ENCODE measurements around the gene BAD. TPM values are rescaled to one million over a fixed set of nuclear protein-coding genes. Genes with fewer than 3 reads are reported as not detected.

The BAD gene
- polyA plus RNA-seq, 10 donors: 18.3 to 40.5 (median 27.2) TPM

DNA sequence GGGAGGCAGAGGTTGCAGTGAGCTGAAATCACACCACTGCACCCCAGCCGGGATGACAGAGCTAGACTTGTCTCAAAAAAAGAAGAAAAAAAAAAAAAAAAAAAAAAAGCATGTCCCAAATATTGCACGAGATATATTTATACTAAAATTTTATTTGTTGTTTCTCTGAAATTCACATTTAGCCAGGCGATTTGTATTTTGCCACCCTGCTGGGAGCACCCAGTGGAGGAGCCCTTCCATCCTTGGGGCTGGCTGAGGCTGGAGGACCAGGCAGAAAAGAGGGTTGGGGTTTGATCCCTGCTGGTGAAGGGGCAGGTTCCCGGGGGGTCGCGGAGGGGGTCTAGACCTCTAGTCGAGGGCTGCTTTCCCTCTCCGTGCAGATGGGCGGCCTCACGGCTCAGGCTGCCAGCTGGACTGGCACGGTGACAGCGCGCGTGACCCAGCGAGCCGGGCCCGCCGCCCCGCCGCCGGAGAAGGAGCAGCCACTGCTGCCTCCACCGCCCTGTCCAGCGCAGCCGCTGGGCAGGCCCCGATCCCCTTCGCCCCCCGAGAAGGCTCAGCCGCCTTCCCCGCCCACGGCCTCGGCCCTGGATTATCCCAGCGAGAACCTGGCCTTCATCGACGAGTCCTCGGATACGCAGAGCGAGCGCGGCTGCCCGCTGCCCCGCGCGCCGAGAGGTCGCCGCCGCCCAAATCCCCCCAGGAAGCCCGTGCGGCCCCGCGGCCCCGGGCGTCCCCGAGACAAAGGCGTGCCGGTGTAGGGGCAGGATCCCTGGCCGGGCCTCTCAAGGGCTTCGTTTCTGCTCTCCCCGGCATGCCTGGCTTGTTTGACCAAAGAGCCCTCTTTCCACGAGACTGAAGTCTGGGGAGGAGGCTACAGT lies 14.7 kb upstream of the BAD start:
- DNase-seq: peak; percentile 33 to 76 (median 42)

DNA sequence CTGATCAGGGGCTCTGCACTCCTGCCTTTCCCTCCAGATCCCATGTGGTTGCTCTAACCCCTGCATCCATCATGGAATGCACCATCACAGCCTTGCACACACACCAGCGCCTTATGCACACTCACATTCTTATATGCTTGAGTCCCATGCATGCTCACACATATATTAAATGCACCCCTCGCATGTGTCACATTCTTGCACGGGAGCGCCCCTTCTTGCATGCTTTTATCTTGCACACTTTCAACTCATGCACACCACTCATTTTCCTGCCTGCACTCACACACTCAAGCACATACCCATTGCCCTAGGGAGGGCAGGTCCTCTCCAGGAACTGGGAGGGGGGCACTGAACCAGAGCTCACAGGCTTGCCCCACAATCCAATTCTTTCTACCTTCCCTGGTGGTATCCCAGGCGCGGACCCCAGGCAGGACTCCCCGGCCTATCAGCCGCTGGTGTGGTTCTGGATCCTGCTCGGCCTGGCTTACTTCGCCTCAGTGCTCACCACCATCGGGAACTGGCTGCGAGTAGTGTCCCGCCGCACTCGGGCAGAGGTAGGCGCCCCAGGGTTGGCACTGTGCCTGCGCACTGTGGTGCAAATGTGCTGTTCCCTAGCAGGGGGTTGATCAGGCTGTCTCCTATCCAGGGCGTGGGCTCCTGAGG lies 13.4 kb upstream of the BAD start:
- DNase-seq: no peak

DNA sequence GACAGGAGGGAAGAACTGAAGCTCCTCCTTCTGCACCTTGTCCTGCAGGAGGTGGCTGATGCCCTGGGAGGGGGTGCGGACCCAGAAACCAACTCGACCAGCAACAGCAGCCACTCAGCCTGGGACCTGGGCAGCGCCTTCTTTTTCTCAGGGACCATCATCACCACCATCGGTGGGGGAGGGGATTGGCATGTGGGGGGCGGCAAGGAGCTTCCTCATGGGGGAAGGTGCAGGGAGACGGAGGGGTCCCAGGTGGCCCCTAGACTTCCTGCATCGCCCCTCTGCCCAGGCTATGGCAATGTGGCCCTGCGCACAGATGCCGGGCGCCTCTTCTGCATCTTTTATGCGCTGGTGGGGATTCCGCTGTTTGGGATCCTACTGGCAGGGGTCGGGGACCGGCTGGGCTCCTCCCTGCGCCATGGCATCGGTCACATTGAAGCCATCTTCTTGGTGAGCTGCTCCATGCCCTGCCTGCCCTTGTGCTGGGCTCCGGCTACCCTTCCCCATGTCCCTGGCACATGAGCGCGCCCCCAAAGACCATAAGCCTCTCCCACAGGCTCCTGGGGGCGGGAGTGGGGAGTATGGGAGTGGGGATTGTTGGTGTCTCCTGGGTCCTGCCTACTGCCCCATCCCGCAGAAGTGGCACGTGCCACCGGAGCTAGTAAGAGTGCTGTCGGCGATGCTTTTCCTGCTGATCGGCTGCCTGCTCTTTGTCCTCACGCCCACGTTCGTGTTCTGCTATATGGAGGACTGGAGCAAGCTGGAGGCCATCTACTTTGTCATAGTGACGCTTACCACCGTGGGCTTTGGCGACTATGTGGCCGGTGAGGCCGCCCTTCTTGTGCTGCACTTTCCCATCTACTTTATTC lies 12.6 kb upstream of the BAD start:
- no peak for DNase-seq

DNA sequence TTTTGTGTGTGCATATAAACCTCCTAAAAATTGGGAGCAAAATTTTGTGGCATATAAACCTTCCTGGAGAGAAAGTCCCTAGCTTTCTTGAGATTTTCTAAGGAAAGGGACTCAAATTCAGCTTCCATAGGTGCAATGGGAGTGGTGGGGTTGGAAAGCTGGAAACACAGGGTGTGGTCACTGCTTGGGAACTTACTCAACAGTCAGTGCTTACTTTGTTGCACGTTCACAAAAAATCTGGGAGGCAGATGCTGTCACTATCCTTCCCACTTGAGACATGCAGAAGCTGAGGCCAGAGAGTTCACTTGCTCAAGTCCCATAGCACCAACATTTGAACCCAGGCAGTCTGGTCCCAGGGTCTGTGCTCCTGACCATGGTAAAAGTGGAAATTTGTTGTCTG lies 11.8 kb upstream of the BAD start:
- DNase-seq: no peak

DNA sequence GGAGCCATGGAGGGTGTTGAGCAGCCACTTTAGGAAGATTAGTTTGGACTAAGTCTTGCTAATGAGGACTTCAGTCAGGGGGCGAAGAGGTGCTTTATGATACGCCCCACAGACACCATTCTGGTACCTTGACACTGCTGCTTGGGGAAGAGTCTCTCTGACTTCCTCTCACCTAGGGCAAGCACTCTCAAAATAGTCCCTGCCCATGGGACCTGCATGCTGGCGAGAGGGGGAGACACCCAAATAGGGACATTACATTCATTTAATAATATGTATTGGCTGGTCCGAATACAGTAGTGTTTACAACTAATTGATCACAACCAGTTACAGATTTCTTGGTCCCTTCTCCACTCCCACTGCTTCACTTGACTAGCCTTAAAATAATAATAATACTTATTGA lies 11.3 kb upstream of the BAD start:
- DNase-seq: no peak

DNA sequence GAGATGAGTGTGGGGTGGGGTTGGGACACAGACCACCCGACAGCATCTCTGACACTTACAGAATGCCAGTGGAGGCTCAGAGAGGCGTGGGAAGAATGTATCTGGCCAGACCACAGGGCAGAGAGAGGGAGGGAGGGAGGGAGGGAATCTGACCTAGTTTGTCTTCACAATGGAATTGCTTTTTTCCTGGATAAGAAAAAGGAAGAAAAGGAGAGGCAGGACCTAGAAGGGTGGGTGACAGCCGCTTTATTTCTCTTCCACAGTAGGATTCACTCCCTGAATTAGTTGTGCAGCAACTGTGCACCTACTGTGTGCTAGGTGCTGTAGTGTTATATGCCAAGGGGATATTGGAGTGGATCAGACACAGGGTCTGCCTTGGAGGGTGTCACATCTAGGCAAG lies 10.3 kb upstream of the BAD start:
- DNase-seq: no peak

DNA sequence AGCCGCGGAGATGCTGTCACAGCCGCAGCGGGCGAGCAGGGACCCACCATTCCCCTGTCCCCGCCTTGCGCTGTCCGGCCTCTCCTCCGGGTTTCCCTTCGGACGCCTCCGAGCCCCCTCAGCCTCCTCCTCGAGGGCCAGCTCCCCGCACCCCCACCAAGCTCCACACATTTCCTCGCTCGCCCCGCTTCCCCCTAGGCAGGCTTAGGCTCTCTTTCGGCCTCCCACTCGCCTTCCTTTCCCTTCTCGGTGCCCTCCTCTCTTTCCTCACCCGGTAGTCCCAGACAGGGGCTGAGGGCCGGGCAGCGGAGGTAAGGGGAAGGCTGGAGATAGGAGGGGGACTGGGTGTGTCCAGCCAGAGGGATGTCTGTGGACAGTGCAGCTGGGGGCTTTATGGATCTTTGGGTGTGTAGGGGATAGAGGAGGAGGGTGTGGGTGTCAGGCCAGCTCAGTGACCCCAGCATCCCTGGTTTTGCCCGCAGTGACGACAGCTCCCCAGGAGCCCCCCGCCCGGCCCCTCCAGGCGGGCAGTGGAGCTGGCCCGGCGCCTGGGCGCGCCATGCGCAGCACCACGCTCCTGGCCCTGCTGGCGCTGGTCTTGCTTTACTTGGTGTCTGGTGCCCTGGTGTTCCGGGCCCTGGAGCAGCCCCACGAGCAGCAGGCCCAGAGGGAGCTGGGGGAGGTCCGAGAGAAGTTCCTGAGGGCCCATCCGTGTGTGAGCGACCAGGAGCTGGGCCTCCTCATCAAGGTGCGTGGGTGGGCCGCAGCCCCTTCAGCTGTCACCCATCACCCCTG lies 8.2 kb upstream of the BAD start:
- DNase-seq: no peak

DNA sequence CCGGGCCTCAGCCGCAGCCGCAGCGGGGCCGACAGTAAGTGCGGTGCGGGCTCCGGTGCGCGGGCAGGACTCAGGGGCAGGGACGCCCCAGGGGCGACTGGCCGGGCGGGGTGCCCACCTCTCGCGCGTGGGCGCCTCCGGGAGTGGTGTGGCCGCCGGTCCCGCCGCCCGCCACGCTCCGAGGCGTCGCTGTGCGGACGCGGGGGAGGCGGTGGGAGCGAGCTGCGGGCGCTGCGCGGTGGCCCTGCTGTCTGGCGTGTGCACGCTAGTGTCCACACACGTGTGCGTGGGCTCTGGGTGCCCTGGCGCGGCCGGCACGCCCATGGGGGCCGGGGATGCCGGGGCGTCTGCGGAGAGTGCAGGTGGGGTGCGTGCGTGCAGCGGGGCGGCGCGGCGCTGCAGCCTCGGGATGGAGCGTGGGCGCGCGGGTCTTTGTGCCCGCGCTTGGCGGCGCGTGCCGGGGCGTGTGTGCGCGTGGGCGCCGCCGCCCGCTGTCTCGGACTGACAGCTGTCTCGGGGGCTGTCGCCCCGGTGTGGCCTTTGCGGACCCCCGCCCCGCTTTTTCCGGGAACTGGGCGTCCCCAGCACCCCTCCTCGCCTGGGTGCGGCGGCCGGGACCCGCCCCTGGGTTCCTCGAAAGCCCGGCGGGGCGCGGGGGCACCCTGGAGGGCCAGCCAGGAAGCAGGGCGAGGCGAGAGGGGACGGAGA lies 7.4 kb upstream of the BAD start:
- DNase-seq: no peak

DNA sequence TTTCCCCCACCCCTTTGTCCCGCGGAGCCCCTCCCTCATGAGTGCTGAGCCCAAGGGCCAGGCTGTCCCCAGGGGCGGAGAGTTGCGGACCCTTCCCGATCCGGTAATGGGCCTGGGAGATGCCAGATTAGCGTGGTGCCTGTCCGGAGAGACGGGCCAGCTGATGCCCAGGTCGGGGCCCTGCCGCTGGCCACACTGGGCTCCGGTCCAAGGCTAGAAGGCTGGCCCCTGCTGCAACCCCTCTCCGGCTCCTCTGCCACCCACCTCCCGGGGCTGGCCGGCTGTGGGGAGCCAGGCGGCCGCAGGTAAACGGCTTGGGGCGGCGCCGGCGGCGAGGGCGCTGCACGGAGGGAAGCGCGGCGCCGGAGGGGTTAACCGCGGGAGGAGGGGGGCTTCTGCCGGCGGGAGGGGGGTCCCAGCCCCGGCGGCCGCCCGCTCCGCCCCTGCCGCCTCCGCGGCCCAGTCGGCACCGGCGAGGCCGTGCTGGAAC lies 6.8 kb upstream of the BAD start, which contains the start of gene KCNK4:
Gene KCNK4, plus strand, starts transcription at position 41 of the 490 bp plus-strand sequence. CDS start 1,717 bp downstream, outside the sequence.
- DNase-seq: no peak

DNA sequence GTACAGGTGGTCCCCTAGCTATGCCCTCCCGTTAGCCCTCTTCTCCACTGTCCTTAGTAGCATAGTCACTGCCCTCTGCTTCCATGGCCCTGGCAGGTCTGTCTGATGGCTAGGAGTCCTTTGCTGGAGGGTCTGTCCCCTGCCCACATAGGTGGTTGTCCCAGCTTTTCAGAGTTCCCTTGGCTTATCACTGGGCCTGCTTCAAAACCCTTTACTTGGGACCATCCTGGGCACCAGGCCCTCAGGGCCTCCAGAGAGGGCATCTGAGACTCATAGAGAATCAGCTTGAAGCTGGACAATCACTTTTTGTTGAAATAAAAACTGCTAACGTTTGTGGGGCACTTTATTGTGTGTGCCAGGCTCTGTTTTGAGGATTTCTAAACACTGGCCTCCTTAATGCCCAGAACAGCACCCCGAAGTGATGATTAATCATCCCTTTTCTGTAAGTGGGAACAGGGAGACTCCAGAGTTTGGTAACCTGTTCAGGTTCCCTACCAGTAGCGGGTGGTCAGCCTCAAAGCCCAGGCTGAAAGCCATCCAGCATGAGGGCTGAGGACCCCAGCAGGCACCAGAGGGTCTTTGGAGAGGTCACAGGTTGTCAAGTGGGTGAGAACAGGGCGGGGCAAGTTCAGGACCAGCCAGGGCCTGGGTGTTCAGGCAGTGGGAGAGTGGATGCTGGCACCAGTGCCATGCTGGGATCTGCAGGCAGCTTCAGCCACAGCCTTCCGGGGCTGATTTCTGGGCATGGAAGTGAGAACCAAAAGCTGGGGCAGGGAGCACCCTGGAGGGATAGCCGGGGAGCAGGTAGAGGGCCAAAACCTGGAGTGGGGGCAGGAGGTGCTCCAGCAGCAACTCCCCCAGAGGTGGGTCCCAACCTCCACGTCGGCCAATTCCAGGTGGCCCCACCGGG lies 6.1 kb upstream of the BAD start:
- no peak for DNase-seq

DNA sequence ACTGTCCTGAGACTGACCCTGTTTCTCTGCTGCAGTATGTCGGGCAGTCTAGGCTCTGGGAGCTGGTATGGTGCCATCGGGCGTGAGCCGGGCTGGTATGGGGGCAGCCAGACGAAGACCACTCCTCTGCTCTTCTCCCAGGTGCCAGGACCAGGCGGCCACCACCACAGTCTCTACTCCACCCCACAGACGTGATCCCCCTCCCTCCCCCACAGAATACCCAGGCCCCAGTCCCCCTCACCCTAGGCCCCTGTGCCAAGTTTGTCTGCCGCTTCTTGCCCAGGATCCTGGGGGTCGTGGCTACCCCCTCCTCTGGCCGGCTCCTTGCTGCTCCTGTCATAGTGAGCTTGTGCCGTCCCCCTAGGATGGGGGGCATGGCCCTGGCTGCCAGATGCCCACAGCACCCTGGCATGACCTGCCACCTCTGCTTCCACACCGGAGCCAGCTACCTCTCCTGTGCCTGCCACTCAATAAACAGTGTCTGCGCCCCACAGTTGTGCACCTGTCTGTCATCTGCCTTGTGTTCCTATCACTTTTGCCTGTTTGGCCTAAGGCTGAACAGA lies 4.6 kb upstream of the BAD start:
- DNase-seq: no peak

DNA sequence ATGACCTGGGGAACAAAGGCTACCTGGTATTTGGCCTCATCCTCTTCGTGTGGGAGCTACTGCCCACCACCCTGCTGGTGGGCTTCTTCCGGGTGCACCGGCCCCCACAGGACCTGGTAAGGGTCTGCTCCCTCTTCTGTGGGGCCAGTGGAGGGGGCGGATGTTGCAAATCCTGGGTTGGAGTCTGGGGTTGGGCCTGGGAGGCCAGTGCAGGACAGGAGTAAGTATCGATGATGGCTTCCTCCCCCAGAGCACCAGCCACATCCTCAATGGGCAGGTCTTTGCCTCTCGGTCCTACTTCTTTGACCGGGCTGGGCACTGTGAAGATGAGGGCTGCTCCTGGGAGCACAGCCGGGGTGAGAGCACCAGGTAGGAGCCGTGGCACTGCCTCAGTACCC lies 3.9 kb upstream of the BAD start:
- DNase-seq: no peak

DNA sequence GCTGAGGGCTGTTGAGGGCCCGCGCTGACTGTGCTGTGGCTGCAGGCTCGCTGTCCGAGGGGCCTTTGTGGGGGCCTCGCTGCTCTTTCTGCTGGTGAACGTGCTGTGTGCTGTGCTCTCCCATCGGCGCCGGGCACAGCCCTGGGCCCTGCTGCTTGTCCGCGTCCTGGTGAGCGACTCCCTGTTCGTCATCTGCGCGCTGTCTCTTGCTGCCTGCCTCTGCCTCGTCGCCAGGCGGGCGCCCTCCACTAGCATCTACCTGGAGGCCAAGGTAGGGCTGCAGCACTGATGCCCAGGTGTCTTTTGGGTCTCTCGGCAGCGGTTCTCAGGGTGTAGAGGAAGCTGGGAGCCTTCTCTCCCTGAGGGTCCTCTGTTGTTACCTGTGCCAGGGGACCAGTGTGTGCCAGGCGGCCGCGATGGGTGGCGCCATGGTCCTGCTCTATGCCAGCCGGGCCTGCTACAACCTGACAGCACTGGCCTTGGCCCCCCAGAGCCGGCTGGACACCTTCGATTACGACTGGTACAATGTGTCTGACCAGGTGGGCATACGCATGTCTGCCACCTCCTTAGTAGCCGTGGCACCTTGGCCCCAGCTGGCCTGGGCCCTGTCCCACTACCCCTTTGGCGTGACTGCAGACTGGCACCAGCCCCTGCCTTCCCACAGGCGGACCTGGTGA lies 3.3 kb upstream of the BAD start:
- DNase-seq: no peak

DNA sequence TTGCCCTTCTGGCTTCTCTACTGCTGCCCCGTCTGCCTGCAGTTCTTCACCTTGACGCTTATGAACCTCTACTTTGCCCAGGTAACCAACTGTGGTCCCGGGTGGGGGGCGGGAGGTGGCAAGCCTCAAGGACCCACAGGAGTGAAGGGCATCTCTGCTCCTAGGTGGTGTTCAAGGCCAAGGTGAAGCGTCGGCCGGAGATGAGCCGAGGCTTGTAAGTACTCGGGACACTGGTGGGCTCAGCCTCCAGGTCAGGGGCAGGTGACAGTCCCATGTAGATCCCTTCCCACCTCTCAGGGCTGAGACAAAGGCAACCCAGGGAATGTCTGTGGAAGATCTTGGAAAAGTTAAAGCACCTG lies 2.3 kb upstream of the BAD start:
- no peak for DNase-seq

DNA sequence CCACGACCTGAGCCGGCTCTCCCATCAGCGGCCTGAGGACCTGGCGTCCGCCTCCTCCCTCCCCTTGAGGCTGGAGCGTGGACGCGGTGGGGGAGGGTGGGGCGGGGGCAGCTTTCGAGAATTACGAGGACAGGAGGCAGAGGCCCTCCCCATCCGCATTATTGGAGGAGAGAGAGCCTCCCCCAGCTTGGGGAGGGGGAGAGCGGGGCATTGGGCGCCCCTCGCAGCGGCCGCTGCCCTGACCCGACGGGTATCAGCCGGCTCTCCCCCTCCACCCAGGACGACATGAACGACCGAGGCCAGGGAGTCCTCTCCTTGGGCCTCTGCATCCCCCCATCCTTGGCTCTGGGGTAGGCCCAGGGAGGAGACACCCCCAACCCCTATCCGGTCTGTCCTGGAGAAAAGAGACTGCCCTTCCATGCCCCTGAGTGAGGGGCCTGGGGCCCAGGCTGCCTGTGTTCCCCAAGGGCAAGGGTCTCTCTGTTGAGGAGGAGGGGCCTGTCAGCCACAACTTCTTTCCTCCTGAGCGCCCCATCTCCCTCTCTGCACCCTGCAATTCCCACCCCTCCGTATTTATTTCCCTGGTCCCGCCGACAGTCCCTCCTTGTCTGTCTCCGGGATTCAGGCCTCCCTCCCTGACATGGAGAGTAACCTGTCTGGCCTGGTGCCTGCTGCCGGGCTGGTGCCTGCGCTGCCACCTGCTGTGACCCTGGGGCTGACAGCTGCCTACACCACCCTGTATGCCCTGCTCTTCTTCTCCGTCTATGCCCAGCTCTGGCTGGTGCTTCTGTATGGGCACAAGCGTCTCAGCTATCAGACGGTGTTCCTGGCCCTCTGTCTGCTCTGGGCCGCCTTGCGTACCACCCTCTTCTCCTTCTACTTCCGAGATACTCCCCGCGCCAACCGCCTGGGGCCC lies 1.7 kb upstream of the BAD start:
- no peak for DNase-seq

DNA sequence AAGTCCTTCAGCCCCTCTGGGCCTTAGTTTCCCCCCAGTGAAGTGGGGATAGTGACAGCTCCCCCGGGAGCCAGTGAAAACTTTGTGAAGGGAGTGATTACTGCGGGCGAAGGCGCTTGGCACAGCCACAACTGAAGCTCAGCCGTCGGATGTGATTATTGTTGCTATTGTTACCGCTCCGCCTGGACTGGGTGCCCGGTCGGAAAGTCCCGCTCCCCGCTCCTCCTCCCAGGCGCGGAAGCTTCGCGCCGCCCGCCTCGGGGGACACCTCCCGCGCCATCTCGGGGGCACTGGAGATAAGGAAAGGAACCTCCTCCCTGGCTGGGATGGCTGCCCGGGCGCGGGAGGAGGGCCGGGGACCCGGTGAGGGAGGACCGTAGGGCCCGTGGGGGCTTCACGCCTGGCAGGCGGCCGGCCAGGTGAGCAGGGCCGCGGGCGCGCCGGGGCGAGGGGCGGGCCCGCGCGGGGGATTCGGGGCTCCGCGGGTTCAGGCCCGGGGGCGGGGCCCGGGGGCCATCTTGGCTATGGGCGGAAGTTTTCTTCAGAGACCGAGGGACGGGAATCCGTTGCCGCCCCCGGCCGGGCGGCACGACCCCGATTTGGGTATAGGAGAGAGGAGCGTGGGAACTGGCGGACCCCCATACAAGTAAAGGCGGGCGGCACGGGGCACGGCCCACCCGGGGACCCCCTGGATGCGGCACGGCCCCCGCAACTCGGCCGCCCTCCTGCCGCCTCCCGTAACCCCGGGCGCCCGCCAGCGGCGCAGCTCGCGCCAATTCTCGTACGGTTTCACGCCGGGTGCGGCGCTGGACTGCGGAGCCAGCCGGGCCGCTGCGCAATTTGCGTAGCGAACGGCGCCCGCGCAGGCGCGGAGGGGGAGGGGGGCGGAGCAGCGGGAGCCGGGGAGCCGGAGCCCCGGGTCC lies 758 bp upstream of the BAD start, which contains the start of gene GPR137:
Gene GPR137, plus strand, starts transcription at position 887 of the 923 bp plus-strand sequence. CDS start 677 bp downstream, outside the sequence.
- DNase-seq: peak; percentile 85 to 98 (median 94)

All from muscle of back (tissue), 11 donors.